DOHH2 (cell line): Measurements from ENCODE around the gene INPP5F.

Experiments used
- H3F3A ChIP-seq: fragments of 200-600 bp; sonication (generic), shearing (Covaris generic); 2 replicates; pipeline ENCODE4 v1.6.0; 2016; ENCODE audit warnings: antibody characterized with exemption, mild to moderate bottlenecking; ENCODE audit not compliant: control insufficient read depth, insufficient read depth
- H3K27ac ChIP-seq: fragments of 200-600 bp; sonication (generic); 2 replicates; pipeline ENCODE4 v1.5.1; 2014; ENCODE audit warnings: low read depth, mild to moderate bottlenecking, low read length, moderate library complexity
- H3K27me3 ChIP-seq: fragments of 200-600 bp; sonication (generic); 2 replicates; pipeline ENCODE4 v1.6.1; 2014; ENCODE audit warnings: mild to moderate bottlenecking, low read length, mixed read lengths; ENCODE audit not compliant: control insufficient read depth
- H3K36me3 ChIP-seq: fragments of 200-600 bp; sonication (generic); 2 replicates; pipeline ENCODE4 v1.6.1; 2014; ENCODE audit warnings: mild to moderate bottlenecking, low read length, moderate library complexity, mixed read lengths; ENCODE audit not compliant: control insufficient read depth
- H3K4me1 ChIP-seq: fragments of 200-600 bp; sonication (generic); 2 replicates; pipeline ENCODE4 v1.6.1; 2014; ENCODE audit warnings: mild to moderate bottlenecking, low read length, mixed read lengths; ENCODE audit not compliant: control insufficient read depth
- H3K4me2 ChIP-seq: fragments of 200-600 bp; sonication (generic); 2 replicates; pipeline ENCODE4 v1.6.0; 2014; ENCODE audit warnings: mild to moderate bottlenecking, low read length, moderate library complexity
- H3K4me3 ChIP-seq: fragments of 200-600 bp; sonication (generic); 2 replicates; pipeline ENCODE4 v1.5.1; 2014; ENCODE audit warnings: mild to moderate bottlenecking, low read length, mixed read lengths
- H3K79me2 ChIP-seq: fragments of 200-600 bp; sonication (generic); 2 replicates; pipeline ENCODE4 v1.6.1; 2014; ENCODE audit warnings: mild to moderate bottlenecking, low read length, mixed read lengths; ENCODE audit not compliant: control insufficient read depth
- H3K9me2 ChIP-seq: fragments of 200-600 bp; sonication (generic); replicated peaks from 2 replicates; pipeline ENCODE4 v1.6.1; 2014; ENCODE audit warnings: mild to moderate bottlenecking, low read length, mixed read lengths; ENCODE audit not compliant: control insufficient read depth
- H3K9me3 ChIP-seq: fragments of 200-600 bp; sonication (generic); 2 replicates; pipeline ENCODE4 v1.6.1; 2014; ENCODE audit warnings: antibody characterized with exemption, low read length, mixed read lengths; ENCODE audit not compliant: control insufficient read depth, insufficient read depth
- H4K20me1 ChIP-seq: fragments of 200-600 bp; sonication (generic); 2 replicates; pipeline ENCODE4 v1.6.0; 2014; ENCODE audit warnings: low read depth, mild to moderate bottlenecking, antibody characterized with exemption, low read length, moderate library complexity; ENCODE audit not compliant: control insufficient read depth, insufficient read depth
- EZH2phosphoT487 ChIP-seq: fragments of 200-600 bp; sonication (generic); IDR thresholded peaks from 2 replicates; pipeline ENCODE4 v1.6.1; 2017; ENCODE audit warnings: borderline replicate concordance, mild to moderate bottlenecking, antibody characterized with exemption, low read length, moderate library complexity, mixed read lengths
- TF ChIP-seq, protein P1 (sequence below): fragments of 200-600 bp; sonication (generic); IDR thresholded peaks from one replicate; pipeline ENCODE4 v1.5.1; 2014; ENCODE audit warnings: antibody characterized with exemption, mild to moderate bottlenecking, low read depth, low read length; ENCODE audit not compliant: poor library complexity, severe bottlenecking

INPP5F gene, protein sequence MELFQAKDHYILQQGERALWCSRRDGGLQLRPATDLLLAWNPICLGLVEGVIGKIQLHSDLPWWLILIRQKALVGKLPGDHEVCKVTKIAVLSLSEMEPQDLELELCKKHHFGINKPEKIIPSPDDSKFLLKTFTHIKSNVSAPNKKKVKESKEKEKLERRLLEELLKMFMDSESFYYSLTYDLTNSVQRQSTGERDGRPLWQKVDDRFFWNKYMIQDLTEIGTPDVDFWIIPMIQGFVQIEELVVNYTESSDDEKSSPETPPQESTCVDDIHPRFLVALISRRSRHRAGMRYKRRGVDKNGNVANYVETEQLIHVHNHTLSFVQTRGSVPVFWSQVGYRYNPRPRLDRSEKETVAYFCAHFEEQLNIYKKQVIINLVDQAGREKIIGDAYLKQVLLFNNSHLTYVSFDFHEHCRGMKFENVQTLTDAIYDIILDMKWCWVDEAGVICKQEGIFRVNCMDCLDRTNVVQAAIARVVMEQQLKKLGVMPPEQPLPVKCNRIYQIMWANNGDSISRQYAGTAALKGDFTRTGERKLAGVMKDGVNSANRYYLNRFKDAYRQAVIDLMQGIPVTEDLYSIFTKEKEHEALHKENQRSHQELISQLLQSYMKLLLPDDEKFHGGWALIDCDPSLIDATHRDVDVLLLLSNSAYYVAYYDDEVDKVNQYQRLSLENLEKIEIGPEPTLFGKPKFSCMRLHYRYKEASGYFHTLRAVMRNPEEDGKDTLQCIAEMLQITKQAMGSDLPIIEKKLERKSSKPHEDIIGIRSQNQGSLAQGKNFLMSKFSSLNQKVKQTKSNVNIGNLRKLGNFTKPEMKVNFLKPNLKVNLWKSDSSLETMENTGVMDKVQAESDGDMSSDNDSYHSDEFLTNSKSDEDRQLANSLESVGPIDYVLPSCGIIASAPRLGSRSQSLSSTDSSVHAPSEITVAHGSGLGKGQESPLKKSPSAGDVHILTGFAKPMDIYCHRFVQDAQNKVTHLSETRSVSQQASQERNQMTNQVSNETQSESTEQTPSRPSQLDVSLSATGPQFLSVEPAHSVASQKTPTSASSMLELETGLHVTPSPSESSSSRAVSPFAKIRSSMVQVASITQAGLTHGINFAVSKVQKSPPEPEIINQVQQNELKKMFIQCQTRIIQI

DNA sequence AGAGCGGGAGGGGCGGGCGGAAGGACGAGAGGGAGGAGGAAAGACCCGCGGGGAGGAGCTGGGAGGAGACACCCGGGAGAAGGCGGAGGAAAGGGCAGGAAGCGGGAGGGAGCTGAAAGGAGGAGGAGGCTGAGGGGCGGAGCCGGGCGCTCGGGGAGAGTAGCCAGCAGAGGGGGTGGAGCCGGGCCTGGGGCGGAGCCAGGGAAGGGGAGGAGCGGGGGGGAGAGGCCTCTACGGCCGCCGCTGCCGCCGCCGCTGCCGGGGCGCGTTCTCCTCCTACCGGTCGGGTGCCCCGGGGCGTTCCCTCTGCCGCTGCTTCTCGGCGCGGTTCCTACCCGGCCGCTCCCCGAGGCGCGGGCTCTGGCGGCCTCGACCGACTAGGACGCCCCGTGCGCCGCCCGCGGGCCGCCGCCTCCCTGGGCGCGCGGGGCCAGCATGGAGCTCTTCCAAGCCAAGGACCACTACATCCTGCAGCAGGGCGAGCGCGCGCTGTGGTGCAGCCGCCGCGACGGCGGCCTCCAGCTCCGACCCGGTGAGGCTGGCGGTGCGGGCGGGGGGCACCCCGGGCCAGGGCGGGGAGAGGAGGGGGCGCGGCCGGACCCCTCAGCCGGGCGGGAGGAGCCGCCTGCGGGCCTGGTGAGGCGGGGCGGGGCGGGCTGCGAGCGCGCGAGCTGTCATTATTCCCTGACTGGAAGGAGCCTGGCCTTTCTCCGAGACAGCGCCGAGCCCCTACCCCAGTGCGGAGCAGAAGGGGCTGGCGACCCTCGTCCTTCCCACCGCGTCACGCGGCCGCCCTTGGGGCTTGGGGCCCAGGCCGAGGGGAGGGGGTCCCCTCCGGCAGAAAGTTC is at the start of gene INPP5F:
TSS of gene INPP5F (plus strand) at position 223 of the 848 bp plus-strand sequence. CDS start at position 436, 213 bp downstream.
- peak within 1 kb of the TSS; percentile 64 for H3K27ac ChIP-seq
- peak within 1 kb of the TSS; percentile 94 for H3K4me3 ChIP-seq
- peaks cover 44% of the 10 kb centered on the region for H3K4me1 ChIP-seq

DNA sequence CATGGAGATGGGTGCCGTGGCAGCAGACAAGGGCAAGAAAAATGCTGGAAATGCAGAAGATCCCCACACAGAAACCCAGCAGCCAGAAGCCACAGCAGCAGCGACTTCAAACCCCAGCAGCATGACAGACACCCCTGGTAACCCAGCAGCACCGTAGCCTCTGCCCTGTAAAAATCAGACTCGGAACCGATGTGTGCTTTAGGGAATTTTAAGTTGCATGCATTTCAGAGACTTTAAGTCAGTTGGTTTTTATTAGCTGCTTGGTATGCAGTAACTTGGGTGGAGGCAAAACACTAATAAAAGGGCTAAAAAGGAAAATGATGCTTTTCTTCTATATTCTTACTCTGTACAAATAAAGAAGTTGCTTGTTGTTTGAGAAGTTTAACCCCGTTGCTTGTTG is 48.7 kb upstream of the INPP5F start:
- H3F3A ChIP-seq: no peaks in the 10 kb centered on the region
- H3K9me2 ChIP-seq: no peaks in the 10 kb centered on the region
- H3K4me2 ChIP-seq: no peak overlapping the region
- no peaks in the 10 kb centered on the region for H3K36me3 ChIP-seq
- H3K27ac ChIP-seq: no peak overlapping the region
- no peaks in the 10 kb centered on the region for H4K20me1 ChIP-seq
- no peaks in the 10 kb centered on the region for H3K79me2 ChIP-seq
- no peaks in the 10 kb centered on the region for H3K9me3 ChIP-seq
- H3K4me3 ChIP-seq: no peak overlapping the region
- H3K27me3 ChIP-seq: peaks cover 3% of the 10 kb centered on the region; the same call in 1 of the 2 replicates
- no peaks in the 10 kb centered on the region for H3K4me1 ChIP-seq
- TF ChIP-seq, protein P1, sequence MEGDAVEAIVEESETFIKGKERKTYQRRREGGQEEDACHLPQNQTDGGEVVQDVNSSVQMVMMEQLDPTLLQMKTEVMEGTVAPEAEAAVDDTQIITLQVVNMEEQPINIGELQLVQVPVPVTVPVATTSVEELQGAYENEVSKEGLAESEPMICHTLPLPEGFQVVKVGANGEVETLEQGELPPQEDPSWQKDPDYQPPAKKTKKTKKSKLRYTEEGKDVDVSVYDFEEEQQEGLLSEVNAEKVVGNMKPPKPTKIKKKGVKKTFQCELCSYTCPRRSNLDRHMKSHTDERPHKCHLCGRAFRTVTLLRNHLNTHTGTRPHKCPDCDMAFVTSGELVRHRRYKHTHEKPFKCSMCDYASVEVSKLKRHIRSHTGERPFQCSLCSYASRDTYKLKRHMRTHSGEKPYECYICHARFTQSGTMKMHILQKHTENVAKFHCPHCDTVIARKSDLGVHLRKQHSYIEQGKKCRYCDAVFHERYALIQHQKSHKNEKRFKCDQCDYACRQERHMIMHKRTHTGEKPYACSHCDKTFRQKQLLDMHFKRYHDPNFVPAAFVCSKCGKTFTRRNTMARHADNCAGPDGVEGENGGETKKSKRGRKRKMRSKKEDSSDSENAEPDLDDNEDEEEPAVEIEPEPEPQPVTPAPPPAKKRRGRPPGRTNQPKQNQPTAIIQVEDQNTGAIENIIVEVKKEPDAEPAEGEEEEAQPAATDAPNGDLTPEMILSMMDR: no peak
- TF ChIP-seq EZH2phosphoT487: no peak

More for the DNA sequence above, at the start of gene INPP5F:
- no peaks in the 10 kb centered on the region for H3K27me3 ChIP-seq
- H3K36me3 ChIP-seq: no peaks in the 10 kb centered on the region
- peaks cover 17% of the 10 kb centered on the region for H3F3A ChIP-seq
- TF ChIP-seq, protein P1: no peak
- no peak for TF ChIP-seq EZH2phosphoT487
- peak within 1 kb of the TSS; percentile 99 for H3K4me2 ChIP-seq
- H3K79me2 ChIP-seq: peaks cover 31% of the 10 kb centered on the region
- H3K9me3 ChIP-seq: no peaks in the 10 kb centered on the region
- H3K9me2 ChIP-seq: no peaks in the 10 kb centered on the region
- no peaks in the 10 kb centered on the region for H4K20me1 ChIP-seq
